K562 (cell line): ENCODE results near the gene RASL10B. TPM values are rescaled to one million over a fixed set of nuclear protein-coding genes. Genes with fewer than 3 reads are reported as not detected.

Experiments
- E2F5 ChIP-seq: sonication (generic); formaldehyde crosslinking; IDR thresholded peaks from 2 replicates; pipeline ENCODE4 v1.8.0; 2022; ENCODE audit warnings: mild to moderate bottlenecking, missing genetic modification reagents
- ETS2 ChIP-seq: IDR thresholded peaks from 2 replicates; pipeline ENCODE4 v1.6.1; 2016; ENCODE audit warnings: borderline replicate concordance, missing genetic modification characterization, mild to moderate bottlenecking, moderate library complexity, missing compliant biosample characterization; ENCODE audit not compliant: poor library complexity, severe bottlenecking
- ILK ChIP-seq: fragments of 450-650 bp; IDR thresholded peaks from 2 replicates; pipeline ENCODE4 v1.6.1; 2016; ENCODE audit warnings: missing genetic modification characterization, low read depth, mild to moderate bottlenecking, missing compliant biosample characterization, moderate library complexity, borderline replicate concordance
- NFE2L1 ChIP-seq: fragments of 450-650 bp; IDR thresholded peaks from 2 replicates; pipeline ENCODE4 v1.6.1; 2016; ENCODE audit warnings: missing genetic modification characterization, low read depth, mild to moderate bottlenecking, missing compliant biosample characterization, moderate library complexity, borderline replicate concordance
- RNF219 ChIP-seq: fragments of 250-450 bp; sonication (Bioruptor Pico); IDR thresholded peaks from 2 replicates; pipeline ENCODE4 v1.5.0; 2022; ENCODE audit warnings: mild to moderate bottlenecking
- SIN3B ChIP-seq: fragments of 450-650 bp; IDR thresholded peaks from 2 replicates; pipeline ENCODE4 v1.6.1; 2017; ENCODE audit warnings: low read depth, mild to moderate bottlenecking, moderate library complexity
- VEZF1 ChIP-seq: fragments of 200-800 bp; sonication (Bioruptor generic); IDR thresholded peaks from 2 replicates; pipeline ENCODE4 v1.6.1; 2017; ENCODE audit warnings: missing genetic modification characterization, missing compliant biosample characterization
- ZNF24 ChIP-seq: fragments of 450-650 bp; IDR thresholded peaks from 2 replicates; pipeline ENCODE4 v1.6.1; 2016
- ZNF253 ChIP-seq: fragments of 250-450 bp; sonication (Bioruptor Pico); conservative IDR thresholded peaks from 2 replicates; pipeline ENCODE4 v1.6.1; 2021; ENCODE audit warnings: mild to moderate bottlenecking
- ZNF384 ChIP-seq: IDR thresholded peaks from 2 replicates; pipeline ENCODE4 v1.6.1; 2012; ENCODE audit warnings: low read depth, low read length, improper control_type of control experiment
- ZNF639 ChIP-seq, 2 experiments: fragments of 200-800 bp in 1 of 2; sonication (Bioruptor generic) in 1 of 2; sonication (generic) in 1 of 2; formaldehyde crosslinking in 1 of 2; IDR thresholded peaks in 1 of 2; conservative IDR thresholded peaks in 1 of 2; 2 replicates each; pipeline versions ENCODE4 v1.5.0 to v1.6.1; 2016 to 2020; ENCODE audit warnings: missing compliant biosample characterization in 1 of 2, missing genetic modification characterization in 1 of 2, missing genetic modification reagents in 1 of 2
- polyA plus RNA-seq, 8 experiments: library from polyadenylated mRNA; depleted of rRNA in 4 of 8; stranded (reverse) in 5 of 8; unstranded in 3 of 8; fragments of >200 nt; fragmentation: Nextera tagmentation in 2 of 8; fragmentation: Illumina TruSeq in 1 of 8; extraction: Ambion mirVana in 2 of 8; extraction: Trizol in 1 of 8; gene quantifications; 2 replicates each; pipeline versions ENCODE4 v1.2.1 to v1.2.3, GENCODE V29; 2011 to 2014; ENCODE audit warnings: inconsistent platforms in 1 of 8, missing spikeins in 1 of 8
- total RNA-seq, 7 experiments: library from RNA; depleted of rRNA in 6 of 7; stranded (reverse); fragments of >200 nt in 6 of 7; fragmentation: Illumina TruSeq in 2 of 7; extraction: Trizol in 2 of 7; gene quantifications; 2 replicates each; pipeline versions ENCODE4 v1.2.1 to v1.2.3, GENCODE V29; 2011 to 2021; ENCODE audit warnings: low replicate concordance in 1 of 7

The RASL10B gene
- total and polyA plus RNA-seq, 9 of the 15 experiments (the other 6 are each of a cell fraction or from before 2014, with no cell fraction given) = 0.04 to 0.31 (median 0.14) TPM; not detected in 2

- no peak for TF ChIP-seq RNF219
- peak; percentile 57 for TF ChIP-seq VEZF1
- TF ChIP-seq E2F5 = no peak
- TF ChIP-seq ZNF639 (CRISPR knock-in tag; conservative IDR thresholded peaks at IDR 0.05 in 1 of 2, IDR thresholded peaks at IDR 0.05 in 1 of 2) = no peak
- no peak for TF ChIP-seq ILK (tag)
- no peak for TF ChIP-seq NFE2L1 (tag)
- peak; percentile 70; the same call in 1 of the 2 replicates for TF ChIP-seq ZNF24
- TF ChIP-seq ETS2 = no peak
- no peak for TF ChIP-seq ZNF253 (CRISPR knock-in tag)
- TF ChIP-seq SIN3B = 0 out of 2 replicates have a peak, but pooled peaks have one; percentile 35
- peak; percentile 68; the same call in 1 of the 2 replicates for TF ChIP-seq ZNF384
Measured at GRCh38 chr17:35764123-35764991, 32.9 kb downstream of the RASL10B start (continued).
